ENCODE results near the gene GCA.

Gene GCA

DNA sequence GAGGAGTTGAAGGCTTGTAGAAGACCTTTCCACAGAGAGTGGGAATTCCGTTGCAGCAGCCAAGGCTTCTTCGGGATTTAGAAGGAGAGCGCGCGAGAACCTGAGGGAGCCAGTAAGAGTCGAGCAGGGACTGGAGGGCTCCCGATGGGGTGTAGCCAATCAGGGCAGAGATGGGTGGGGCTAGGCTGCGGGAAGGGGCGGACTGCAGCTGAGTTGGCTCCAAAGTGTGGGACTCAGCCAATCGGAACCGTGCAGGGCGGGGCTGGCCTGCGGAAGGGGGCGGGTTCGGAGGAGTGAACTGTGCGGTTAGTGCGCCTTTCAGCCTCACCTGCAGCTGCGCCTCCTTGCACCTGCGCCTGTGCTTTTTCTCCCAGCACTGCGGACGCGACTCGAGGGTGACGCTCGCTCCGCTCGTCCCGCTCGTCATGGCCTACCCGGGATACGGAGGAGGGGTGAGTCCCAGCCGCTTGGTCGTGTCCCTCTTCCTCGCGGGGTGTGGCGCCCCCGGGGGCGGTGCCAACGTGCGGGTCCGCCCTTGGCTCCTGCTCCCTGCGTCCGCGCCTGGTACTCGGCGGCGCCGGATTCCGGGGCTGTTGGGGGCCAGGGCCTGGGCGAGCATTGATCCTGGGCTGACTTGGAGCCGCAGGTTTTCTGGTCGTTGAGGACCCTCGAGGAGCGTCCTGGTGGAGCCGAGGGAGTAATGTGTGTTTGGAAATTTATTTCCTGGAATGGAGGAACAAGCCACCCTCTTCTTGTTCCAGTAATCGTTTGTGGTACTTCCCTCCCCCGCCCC lies at the start of gene GCA:
GCA (plus strand) TSS at position 309 of the 793 bp plus-strand sequence; CDS start at position 426, 117 bp downstream.
- Histone ChIP-seq H2AFZ (ENCODE audit: low read length) (peak within 1 kb of the TSS; percentile 98), H3K4me2 (ENCODE audit: low read length) (peak within 1 kb of the TSS; percentile 82), H3K27ac (ENCODE audit: low read depth, low read length, poor library complexity, severe bottlenecking) (peak within 1 kb of the TSS; percentile 19)

DNA sequence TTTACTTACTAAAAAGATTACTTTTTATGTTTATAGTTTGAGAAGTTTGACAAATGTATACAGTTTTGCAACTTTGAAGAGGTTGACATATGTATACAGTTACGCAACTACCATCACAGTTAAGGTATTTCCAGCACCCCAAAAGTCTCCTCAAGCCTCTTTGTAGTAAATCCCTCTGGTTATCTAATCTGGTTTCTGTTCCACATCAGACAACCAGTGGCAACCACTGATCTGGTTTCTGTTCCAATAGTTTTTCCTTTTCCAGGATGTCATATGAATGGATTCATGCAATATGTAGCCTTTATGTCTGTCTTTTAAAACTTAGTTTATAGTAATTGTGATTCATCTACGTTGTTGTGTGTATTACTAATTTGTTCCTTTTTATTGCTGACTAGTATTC lies 48.9 kb upstream of the GCA start:
- H3K27ac ChIP-seq (ENCODE audit: low read depth, low read length, poor library complexity, severe bottlenecking): no peak overlapping the region
- no peaks in the 10 kb centered on the region for H3K9me2 ChIP-seq (ENCODE audit: low read depth, low read length)

More for the DNA sequence above, at the start of gene GCA:
- Histone ChIP-seq H3K4me1 (ENCODE audit: insufficient read depth, low read length, severe bottlenecking) (peaks cover 23% of the 10 kb centered on the region), H3K9me3 (ENCODE audit: low read length) (no peaks in the 10 kb centered on the region), H3K4me3 (ENCODE audit: low read depth, low read length, poor library complexity, severe bottlenecking) (peak within 1 kb of the TSS; percentile 86), H3F3A (ENCODE audit: insufficient read depth, low read length) (no peaks in the 10 kb centered on the region), H3K79me2 (ENCODE audit: insufficient read depth, low read length) (no peaks in the 10 kb centered on the region; the same call in 1 of the 2 replicates), H4K20me1 (ENCODE audit: insufficient read depth, low read length) (no peaks in the 10 kb centered on the region), H3K36me3 (ENCODE audit: insufficient read depth, low read length) (no peaks in the 10 kb centered on the region), H3K27me3 (ENCODE audit: insufficient read depth, low read length) (no peaks in the 10 kb centered on the region), H3K9me2 (ENCODE audit: low read depth, low read length) (no peaks in the 10 kb centered on the region), H3K9ac (ENCODE audit: low read length) (peak within 1 kb of the TSS; percentile 78)
- TF ChIP-seq EZH2 (IDR thresholded peaks at IDR 0.05; ENCODE audit: borderline replicate concordance, low read length) (no peak), CTCF (IDR thresholded peaks at IDR 0.05; ENCODE audit: low read length) (no peak; the same call in 1 of the 2 replicates)

DNA sequence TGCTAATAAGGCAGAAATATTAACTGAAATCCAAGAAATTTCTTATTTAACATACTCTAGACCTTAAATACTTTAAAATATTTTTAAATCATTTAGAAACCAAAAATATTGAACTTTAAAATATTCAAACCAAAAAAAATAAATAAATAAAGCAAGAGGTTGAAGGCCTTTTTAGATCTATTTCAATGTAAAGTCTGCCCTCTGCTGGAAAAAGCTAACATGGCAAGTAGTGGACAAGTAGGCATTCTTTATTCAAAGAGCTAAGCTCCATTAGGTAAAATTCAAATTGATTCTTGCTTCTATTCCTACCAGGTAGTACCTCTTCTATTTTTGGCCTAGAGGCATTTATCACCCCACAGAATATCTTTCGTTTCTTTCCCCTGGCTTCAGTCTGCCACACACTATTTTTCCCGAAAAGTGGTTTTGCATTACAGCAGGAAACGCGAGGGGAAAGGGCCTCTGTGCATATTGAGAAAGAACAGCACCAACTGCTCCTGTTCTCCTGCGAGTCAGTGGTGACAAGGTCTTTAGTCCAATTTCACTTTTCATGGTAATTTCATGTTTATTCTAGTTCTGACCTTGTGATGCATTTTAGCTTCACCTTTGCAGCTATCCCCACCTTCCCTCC lies 45.9 kb upstream of the GCA start:
- H3K36me3 ChIP-seq (ENCODE audit: insufficient read depth, low read length): no peaks in the 10 kb centered on the region
- no peak overlapping the region for H3K4me3 ChIP-seq (ENCODE audit: low read depth, low read length, poor library complexity, severe bottlenecking)
- H3K27me3 ChIP-seq (ENCODE audit: insufficient read depth, low read length): no peaks in the 10 kb centered on the region
- H3K4me1 ChIP-seq (ENCODE audit: insufficient read depth, low read length, severe bottlenecking): peaks cover 3% of the 10 kb centered on the region
- H3F3A ChIP-seq (ENCODE audit: insufficient read depth, low read length): no peaks in the 10 kb centered on the region
- no peak overlapping the region for H3K9ac ChIP-seq (ENCODE audit: low read length)
- no peaks in the 10 kb centered on the region for H4K20me1 ChIP-seq (ENCODE audit: insufficient read depth, low read length)
- H2AFZ ChIP-seq (ENCODE audit: low read length): no peak overlapping the region
- H3K27ac ChIP-seq (ENCODE audit: low read depth, low read length, poor library complexity, severe bottlenecking): no peak overlapping the region
- no peaks in the 10 kb centered on the region for H3K9me3 ChIP-seq (ENCODE audit: low read length)
- no peaks in the 10 kb centered on the region for H3K9me2 ChIP-seq (ENCODE audit: low read depth, low read length)
- TF ChIP-seq EZH2 (IDR thresholded peaks at IDR 0.05; ENCODE audit: borderline replicate concordance, low read length): no peak
- TF ChIP-seq CTCF (IDR thresholded peaks at IDR 0.05; ENCODE audit: low read length): peak; percentile 69
- no peaks in the 10 kb centered on the region for H3K79me2 ChIP-seq (ENCODE audit: insufficient read depth, low read length)
- H3K4me2 ChIP-seq (ENCODE audit: low read length): no peak overlapping the region

More for the DNA sequence above, 48.9 kb upstream of the GCA start:
- Histone ChIP-seq H3K4me3 (ENCODE audit: low read depth, low read length, poor library complexity, severe bottlenecking) (no peak overlapping the region), H3F3A (ENCODE audit: insufficient read depth, low read length) (no peaks in the 10 kb centered on the region), H3K9me3 (ENCODE audit: low read length) (no peaks in the 10 kb centered on the region), H3K36me3 (ENCODE audit: insufficient read depth, low read length) (no peaks in the 10 kb centered on the region), H3K79me2 (ENCODE audit: insufficient read depth, low read length) (no peaks in the 10 kb centered on the region), H4K20me1 (ENCODE audit: insufficient read depth, low read length) (no peaks in the 10 kb centered on the region), H3K27me3 (ENCODE audit: insufficient read depth, low read length) (no peaks in the 10 kb centered on the region), H3K4me1 (ENCODE audit: insufficient read depth, low read length, severe bottlenecking) (no peaks in the 10 kb centered on the region), H3K9ac (ENCODE audit: low read length) (no peak overlapping the region), H3K4me2 (ENCODE audit: low read length) (no peak overlapping the region), H2AFZ (ENCODE audit: low read length) (no peak overlapping the region)
- TF ChIP-seq CTCF (IDR thresholded peaks at IDR 0.05; ENCODE audit: low read length) (no peak), EZH2 (IDR thresholded peaks at IDR 0.05; ENCODE audit: borderline replicate concordance, low read length) (no peak)
